ENCODE results near the gene PCDHGA4.

The PCDHGA4 gene

DNA sequence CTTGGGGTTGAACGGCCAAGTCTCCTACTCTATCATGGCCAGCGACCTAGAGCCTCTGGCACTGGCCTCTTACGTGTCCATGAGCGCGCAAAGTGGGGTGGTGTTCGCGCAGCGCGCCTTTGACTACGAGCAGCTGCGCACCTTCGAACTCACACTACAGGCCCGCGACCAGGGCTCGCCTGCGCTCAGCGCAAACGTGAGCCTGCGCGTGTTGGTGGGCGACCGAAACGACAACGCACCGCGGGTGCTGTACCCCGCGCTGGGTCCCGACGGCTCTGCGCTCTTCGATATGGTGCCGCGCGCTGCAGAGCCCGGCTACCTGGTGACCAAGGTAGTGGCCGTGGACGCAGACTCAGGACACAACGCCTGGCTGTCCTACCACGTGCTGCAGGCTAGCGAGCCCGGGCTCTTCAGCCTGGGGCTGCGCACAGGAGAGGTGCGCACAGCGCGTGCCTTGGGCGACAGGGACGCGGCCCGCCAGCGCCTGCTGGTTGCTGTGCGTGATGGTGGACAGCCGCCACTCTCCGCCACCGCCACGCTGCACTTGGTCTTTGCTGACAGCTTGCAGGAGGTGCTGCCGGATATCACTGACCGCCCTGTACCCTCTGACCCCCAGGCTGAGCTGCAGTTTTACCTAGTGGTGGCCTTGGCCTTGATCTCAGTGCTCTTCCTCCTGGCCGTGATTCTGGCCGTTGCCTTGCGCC lies 44.9 kb downstream of the PCDHGA4 start:
- H3K27ac Mint-ChIP-seq: no peak overlapping the region
- H3K4me1 Mint-ChIP-seq: no peaks in the 10 kb centered on the region
- H3K9me3 Mint-ChIP-seq: peaks cover 63% of the 10 kb centered on the region
- no peaks in the 10 kb centered on the region for H3K27me3 Mint-ChIP-seq (ENCODE audit: low read depth)
- peaks cover 48% of the 10 kb centered on the region for H3K36me3 Mint-ChIP-seq (ENCODE audit: low read depth)
- TF ChIP-seq CTCF (IDR thresholded peaks at IDR 0.05; ENCODE audit: unreplicated experiment in 3 of 3): no peak
- H3K4me3 Mint-ChIP-seq: no peak overlapping the region

GRCh38 chr5:141402553-141403243 lies 47.9 kb downstream of the PCDHGA4 start, which contains the start of gene PCDHGA9:
Gene PCDHGA9, plus strand, starts transcription at chr5:141402778. Its CDS starts 175 bp downstream, at chr5:141402953.
- no peak within 1 kb of the TSS for H3K27ac Mint-ChIP-seq
- H3K4me1 Mint-ChIP-seq: no peaks in the 10 kb centered on the region
- peaks cover 63% of the 10 kb centered on the region for H3K9me3 Mint-ChIP-seq
- H3K4me3 Mint-ChIP-seq: no peak within 1 kb of the TSS
- H3K27me3 Mint-ChIP-seq (ENCODE audit: low read depth): peaks cover 7% of the 10 kb centered on the region
- TF ChIP-seq CTCF (IDR thresholded peaks at IDR 0.05; ENCODE audit: unreplicated experiment in 3 of 3): no peak
- peaks cover 47% of the 10 kb centered on the region for H3K36me3 Mint-ChIP-seq (ENCODE audit: low read depth)

- Mint-ChIP-seq H3K36me3 (ENCODE audit: low read depth) (peaks cover 53% of the 10 kb centered on the region), H3K27me3 (ENCODE audit: low read depth) (peaks cover 11% of the 10 kb centered on the region), H3K4me3 (no peak overlapping the region), H3K27ac (no peak overlapping the region), H3K4me1 (peaks cover 4% of the 10 kb centered on the region), H3K9me3 (peaks cover 70% of the 10 kb centered on the region)
- no peak for TF ChIP-seq CTCF (IDR thresholded peaks at IDR 0.05; ENCODE audit: unreplicated experiment in 3 of 3)
Observed at GRCh38 chr5:141403387-141403786, 48.6 kb downstream of the PCDHGA4 start.

Data from nephron (organoid).